SH-SY5Y (cell line): ENCODE data around the gene DDIT3.

ENCODE experiments used
- GATA2 ChIP-seq: IDR thresholded peaks from 2 replicates; pipeline ENCODE4 v1.6.1; 2011; ENCODE audit warnings: mild to moderate bottlenecking, low read depth, low read length
- GATA3 ChIP-seq: IDR thresholded peaks from 2 replicates; pipeline ENCODE4 v1.6.1; 2011; ENCODE audit warnings: low read depth, mild to moderate bottlenecking, low read length, moderate library complexity

The DDIT3 gene, protein sequence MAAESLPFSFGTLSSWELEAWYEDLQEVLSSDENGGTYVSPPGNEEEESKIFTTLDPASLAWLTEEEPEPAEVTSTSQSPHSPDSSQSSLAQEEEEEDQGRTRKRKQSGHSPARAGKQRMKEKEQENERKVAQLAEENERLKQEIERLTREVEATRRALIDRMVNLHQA

DNA sequence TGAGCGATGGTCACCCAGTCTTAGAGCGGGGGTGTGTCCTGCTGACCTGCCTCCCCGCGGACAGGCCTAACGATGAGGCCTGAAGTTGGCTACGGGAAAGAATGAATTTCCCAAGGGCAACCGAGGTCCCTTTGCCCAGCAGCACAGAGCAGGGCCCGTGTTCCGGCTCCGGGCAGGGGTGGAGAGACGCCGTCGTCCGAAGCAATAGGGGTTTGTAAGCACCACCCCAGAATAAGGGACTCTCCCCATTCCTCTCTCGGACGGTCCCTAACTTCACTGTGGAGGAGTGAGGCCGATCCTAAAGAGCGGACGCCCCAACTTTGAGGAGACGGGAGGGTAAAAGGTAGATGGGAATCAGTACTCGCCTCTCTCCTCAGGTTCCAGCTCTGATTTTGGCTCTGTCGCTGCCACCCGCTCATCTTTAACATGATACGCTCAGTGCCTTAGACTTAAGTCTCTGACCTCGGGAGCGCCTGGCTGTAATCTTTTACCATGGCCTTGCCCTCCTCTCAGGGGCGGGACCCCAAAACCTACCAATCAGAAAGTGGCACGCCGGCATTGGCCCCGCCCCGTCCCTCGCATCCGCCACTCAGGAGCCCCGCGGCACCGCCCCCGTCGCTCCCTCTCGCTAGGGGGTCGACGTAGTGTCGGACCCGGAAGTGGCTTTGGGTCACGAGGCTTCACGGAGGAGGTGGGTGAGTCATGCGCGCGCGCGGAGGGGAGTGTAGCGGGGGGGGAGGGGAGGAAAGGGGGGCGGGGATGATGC, at the start of gene DDIT3:
TSS of gene DDIT3 (minus strand) at position 462 of the 766 bp plus-strand sequence. CDS start 3,108 bp downstream, outside the sequence.
- no peak for TF ChIP-seq GATA2
- TF ChIP-seq GATA3, result no peak

- no peak for TF ChIP-seq GATA2
- no peak for TF ChIP-seq GATA3
Measured at GRCh38 chr12:57569858-57570257, 49.5 kb upstream of the DDIT3 start.

DNA sequence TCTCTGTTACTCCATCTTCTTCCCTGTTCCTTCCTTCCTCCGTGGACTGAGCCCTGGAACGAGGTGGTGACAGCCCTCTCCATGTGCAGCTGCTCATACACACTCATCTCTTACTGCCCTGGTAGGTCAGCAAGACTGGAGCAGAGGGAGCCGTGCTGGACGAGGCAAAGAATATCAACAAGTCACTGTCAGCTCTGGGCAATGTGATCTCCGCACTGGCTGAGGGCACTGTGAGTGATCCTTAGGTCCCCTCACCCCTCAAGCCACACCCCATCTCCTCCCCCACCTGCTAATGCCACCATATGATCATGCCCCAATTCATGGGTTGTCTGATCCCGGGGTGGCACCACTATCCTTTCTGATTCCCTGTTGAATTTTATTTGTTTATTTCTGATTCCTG, 48.5 kb upstream of the DDIT3 start:
- TF ChIP-seq GATA3 (no peak), GATA2 (no peak)

- no peak for TF ChIP-seq GATA3
- no peak for TF ChIP-seq GATA2
Measured at GRCh38 chr12:57564178-57564740, 43.9 kb upstream of the DDIT3 start.

DNA sequence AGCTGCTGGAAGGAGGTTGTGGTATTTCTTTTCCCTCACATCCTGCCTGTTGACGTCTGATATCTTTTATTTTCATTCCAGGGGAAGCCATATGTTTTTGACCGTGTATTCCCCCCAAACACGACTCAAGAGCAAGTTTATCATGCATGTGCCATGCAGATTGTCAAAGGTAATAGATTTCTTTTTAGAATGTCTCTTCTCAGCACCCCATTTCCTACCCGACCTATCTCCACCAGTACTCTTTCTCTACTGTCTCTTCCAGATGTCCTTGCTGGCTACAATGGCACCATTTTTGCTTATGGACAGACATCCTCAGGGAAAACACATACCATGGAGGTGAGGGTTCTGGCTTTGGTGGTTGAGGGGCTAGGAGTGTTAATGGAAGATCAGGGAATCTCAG, 43.0 kb upstream of the DDIT3 start:
- TF ChIP-seq GATA2 (no peak), GATA3 (no peak)

DNA sequence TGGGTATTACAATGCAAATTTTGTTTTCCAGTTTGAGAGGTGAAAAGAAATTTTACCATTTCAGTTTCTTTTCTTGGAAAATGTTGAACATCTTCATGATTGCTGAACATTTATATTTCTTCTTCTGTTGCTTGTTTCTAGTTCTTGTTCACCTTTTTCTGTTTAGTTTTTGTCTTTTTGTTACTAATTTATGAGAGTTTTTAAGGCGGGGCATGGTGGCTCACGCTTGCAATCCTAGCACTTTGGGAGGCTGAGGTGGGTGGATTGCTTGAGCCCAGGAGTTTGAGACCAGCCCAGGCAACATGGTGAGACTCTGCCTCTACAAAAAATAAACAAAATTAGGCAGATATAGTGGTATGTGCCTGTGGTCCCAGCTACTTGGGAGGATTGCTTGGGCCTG, 40.2 kb upstream of the DDIT3 start:
- TF ChIP-seq GATA3 (no peak), GATA2 (no peak)

DNA sequence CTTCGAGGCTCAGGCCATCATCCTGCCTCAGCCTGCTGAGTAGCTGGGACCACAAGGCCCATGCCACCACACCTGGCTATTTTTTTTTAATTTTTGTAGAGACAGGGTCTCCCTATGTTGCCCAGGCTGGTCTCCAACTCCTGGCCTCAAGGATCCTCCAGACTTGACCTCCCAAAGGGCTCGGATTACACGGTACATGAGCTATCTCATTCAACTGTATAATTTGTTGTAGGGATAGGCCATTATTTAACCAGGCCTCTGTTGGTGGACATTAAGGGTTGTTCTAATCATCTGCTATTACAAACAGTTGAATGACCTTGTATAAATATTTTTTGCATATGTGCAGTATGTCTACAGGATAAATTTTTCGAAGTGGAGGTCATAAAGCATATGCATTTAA, 38.5 kb upstream of the DDIT3 start:
- TF ChIP-seq GATA3, result no peak
- no peak for TF ChIP-seq GATA2

DNA sequence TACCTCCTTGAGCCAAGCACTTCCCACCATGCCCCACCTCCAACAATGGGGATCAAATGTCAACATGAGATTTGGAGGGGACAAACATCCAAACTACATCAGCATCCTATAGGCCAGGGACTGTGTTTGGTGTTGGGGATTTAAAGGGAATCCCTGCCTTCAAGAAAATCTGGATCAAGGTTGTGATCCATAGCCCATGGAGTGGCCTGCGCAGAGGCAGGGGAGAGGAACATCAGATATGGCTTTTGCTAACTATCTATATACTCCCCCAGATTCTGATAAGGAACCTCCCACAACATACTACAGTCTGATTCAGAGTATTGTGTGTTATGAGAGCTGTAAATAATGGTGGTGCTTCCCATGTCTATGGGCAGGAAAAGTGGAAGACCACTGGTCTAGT, 34.6 kb upstream of the DDIT3 start:
- TF ChIP-seq GATA2, result no peak
- TF ChIP-seq GATA3, result no peak

- no peak for TF ChIP-seq GATA2
- TF ChIP-seq GATA3, result no peak
Measured at GRCh38 chr12:57554453-57554852, 34.1 kb upstream of the DDIT3 start.

- no peak for TF ChIP-seq GATA3
- TF ChIP-seq GATA2, result no peak
Measured at GRCh38 chr12:57553343-57554202, 33.3 kb upstream of the DDIT3 start.

GRCh38 chr12:57552835-57553313, 32.6 kb upstream of the DDIT3 start:
- TF ChIP-seq GATA3 (no peak), GATA2 (no peak)

DNA sequence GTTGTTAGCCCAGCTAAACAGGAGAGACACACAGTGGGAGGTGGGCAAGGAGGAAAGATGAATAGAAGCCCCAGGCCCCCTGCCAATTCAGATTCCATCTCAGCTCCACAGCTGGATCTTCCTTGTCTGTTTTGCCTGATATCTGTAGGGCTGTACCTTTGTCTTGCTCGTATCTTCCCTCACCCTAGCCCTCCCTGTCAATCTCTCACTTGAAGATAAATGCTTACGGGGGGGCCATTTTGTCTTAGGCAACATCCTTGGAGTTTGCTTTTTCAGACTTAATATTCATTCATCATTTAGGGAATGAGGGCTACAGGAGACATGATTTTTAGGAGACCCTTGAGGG, 32.0 kb upstream of the DDIT3 start:
- TF ChIP-seq GATA2 (no peak), GATA3 (no peak)

- TF ChIP-seq GATA2 (no peak), GATA3 (no peak)
Measured at GRCh38 chr12:57551637-57552305, 31.5 kb upstream of the DDIT3 start.
